ENCODE measurements around the gene TLCD2. TPM values are rescaled to one million over a fixed set of nuclear protein-coding genes. Genes with fewer than 3 reads are reported as not detected.

TLCD2 gene
- total and polyA plus RNA-seq, 2 of the 13 experiments (the other 11 are each of a cell fraction or from before 2014, with no cell fraction given) = 0.90 to 1.1 TPM

- TF ChIP-seq ZBED4 (CRISPR knock-in tag; IDR thresholded peaks at IDR 0.05; ENCODE audit: borderline replicate concordance) (peak; percentile 64; the same call in 1 of the 2 replicates), ZBTB14 (CRISPR knock-in tag; IDR thresholded peaks at IDR 0.05) (no peak), FOXA3 (CRISPR knock-in tag; IDR thresholded peaks at IDR 0.05) (peak; percentile 89), HDAC2 (CRISPR knock-in tag; IDR thresholded peaks at IDR 0.05) (peak; percentile 60), CREM (IDR thresholded peaks at IDR 0.05) (peak; percentile 80), CREM (CRISPR knock-in tag; IDR thresholded peaks at IDR 0.05) (no peak), HIVEP1 (CRISPR knock-in tag; IDR thresholded peaks at IDR 0.05) (0 out of 2 replicates have a peak, but pooled peaks have one; percentile 23), ZNF790 (CRISPR knock-in tag; IDR thresholded peaks at IDR 0.05; ENCODE audit: borderline replicate concordance) (no peak), IRF9 (CRISPR knock-in tag; IDR thresholded peaks at IDR 0.05; ENCODE audit: borderline replicate concordance) (peak; percentile 38; the same call in 1 of the 2 replicates), SMAD9 (CRISPR knock-in tag; IDR thresholded peaks at IDR 0.05) (no peak), ZNF143 (CRISPR knock-in tag; IDR thresholded peaks at IDR 0.05) (no peak), PATZ1 (CRISPR knock-in tag; IDR thresholded peaks at IDR 0.05) (peak; percentile 92), ZNF101 (CRISPR knock-in tag; IDR thresholded peaks at IDR 0.05; ENCODE audit: borderline replicate concordance, low read depth) (no peak), TBX3 (IDR thresholded peaks at IDR 0.05; ENCODE audit: borderline replicate concordance) (no peak), ELF1 (CRISPR knock-in tag; IDR thresholded peaks at IDR 0.05) (no peak), AGO2 (optimal IDR thresholded peaks at IDR 0.05; ENCODE audit: low read depth, low read length) (no peak), ZNF512B (CRISPR knock-in tag; IDR thresholded peaks at IDR 0.05; ENCODE audit: borderline replicate concordance) (no peak), HNRNPUL1 (IDR thresholded peaks at IDR 0.05; ENCODE audit: low read depth, low read length) (no peak), ZMYM3 (CRISPR knock-in tag; IDR thresholded peaks at IDR 0.05) (peak; percentile 87)
Measured at GRCh38 chr17:1742371-1743087, 32.4 kb upstream of the TLCD2 start, which contains the start of gene SERPINF2 (continued).

Measured in HepG2 (cell line).